Coronary artery (tissue), 2 donors: ENCODE data around the gene TNRC6B.
"Not testable (repeated sequence)": the region's sequence is repeated elsewhere in the genome, so short reads cannot be mapped to it uniquely, and the experiment has no call there.

ENCODE experiments used
- DNase-seq: peaks from one replicate; pipeline ENCODE4 v3.0.0-alpha.2; 2017; ENCODE audit warnings: low spot score
- H3K27ac ChIP-seq, 2 donors: fragments of 200-600 bp; sonication (generic); one replicate each; pipeline ENCODE4 v1.5.1; 2016 to 2019
- H3K4me3 ChIP-seq: fragments of 200-600 bp; sonication (generic); 2 replicates; pipeline ENCODE4 v1.5.1; 2016; ENCODE audit warnings: mild to moderate bottlenecking, moderate library complexity
- TF ChIP-seq, protein P1 (sequence below): fragments of 200-600 bp; sonication (generic); IDR thresholded peaks from one replicate; pipeline ENCODE4 v1.5.1; 2019; ENCODE audit warnings: antibody characterized with exemption

The TNRC6B gene

DNA sequence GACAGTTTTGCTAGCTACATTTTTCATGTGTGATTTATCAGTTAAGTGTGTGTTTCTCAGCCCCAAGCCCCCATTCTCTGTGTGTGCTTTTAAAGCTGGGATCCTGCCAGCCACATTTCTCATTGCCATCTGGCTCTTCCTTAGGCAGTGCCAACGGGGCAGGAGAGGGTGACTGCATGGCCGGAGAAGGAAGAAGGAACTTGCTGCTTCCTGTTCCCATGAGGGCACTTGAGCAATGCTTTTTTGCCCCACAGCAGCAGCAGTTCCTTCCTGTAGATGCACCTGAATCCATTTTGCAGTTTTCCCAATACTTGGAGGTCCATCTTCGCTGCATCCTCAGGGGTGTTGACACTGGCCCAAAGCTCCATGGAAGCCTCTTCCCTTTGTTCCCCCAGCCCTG is 37.5 kb downstream of the TNRC6B start:
- Histone ChIP-seq H3K27ac (no peak overlapping the region), H3K4me3 (no peak overlapping the region)
- peak; percentile 50 for DNase-seq
- TF ChIP-seq, protein P1, sequence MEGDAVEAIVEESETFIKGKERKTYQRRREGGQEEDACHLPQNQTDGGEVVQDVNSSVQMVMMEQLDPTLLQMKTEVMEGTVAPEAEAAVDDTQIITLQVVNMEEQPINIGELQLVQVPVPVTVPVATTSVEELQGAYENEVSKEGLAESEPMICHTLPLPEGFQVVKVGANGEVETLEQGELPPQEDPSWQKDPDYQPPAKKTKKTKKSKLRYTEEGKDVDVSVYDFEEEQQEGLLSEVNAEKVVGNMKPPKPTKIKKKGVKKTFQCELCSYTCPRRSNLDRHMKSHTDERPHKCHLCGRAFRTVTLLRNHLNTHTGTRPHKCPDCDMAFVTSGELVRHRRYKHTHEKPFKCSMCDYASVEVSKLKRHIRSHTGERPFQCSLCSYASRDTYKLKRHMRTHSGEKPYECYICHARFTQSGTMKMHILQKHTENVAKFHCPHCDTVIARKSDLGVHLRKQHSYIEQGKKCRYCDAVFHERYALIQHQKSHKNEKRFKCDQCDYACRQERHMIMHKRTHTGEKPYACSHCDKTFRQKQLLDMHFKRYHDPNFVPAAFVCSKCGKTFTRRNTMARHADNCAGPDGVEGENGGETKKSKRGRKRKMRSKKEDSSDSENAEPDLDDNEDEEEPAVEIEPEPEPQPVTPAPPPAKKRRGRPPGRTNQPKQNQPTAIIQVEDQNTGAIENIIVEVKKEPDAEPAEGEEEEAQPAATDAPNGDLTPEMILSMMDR, result no peak

DNA sequence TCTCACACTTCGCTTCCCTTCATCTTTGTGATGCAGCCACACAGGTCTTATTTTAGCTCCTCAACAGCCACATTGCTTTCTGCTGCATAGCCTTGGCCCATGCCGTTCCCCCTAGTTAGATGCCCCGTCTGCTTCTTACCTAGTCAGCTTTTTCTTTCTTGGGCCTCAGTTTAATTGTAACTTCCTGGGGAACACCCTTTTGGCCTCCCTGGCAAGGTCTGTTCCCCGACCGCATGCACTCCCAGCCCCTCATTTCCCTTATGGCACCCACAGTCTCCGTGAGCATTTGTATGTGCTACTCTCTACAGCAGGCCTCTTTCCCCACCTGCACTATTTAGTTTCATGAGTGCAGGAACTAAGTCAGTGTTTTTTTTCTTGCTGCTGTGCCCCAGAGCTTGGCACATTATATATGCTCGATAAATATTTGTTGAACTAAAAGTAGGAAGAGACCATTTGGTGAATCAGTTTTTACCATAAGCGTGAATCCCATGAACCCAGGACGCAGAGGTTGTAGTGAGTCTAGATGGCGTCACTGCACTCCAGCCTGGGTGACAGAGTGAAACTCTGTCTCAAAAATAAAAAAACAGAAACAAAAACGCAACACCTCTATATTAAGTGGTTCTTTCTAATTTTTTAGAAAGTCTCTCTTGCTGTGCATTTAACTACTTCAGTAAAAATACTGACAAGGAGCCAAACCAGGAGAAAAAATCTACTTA is 38.5 kb downstream of the TNRC6B start:
- DNase-seq, result peak; percentile 45
- TF ChIP-seq, protein P1, result no peak
- Histone ChIP-seq H3K4me3 (no peak overlapping the region), H3K27ac (no peak overlapping the region)

DNA sequence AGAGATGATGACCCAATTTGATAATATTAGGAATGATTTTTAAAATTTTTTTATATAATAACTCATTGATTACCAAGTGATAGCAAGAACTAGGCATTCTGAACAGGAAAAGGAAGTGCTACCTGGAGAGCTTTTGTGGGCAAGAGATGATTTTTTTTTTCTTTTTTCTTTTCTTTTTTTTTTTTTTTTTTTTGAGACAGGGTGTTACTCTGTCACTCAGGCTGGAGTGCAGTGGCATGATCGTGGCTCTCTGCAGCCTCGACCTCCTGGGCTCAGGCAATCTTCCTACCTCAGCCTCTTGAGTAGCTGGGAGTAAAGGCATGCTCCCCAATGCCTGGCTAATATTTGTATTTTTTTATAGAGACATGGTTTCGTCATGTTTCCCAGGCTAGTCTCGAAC is 40.4 kb downstream of the TNRC6B start:
- TF ChIP-seq, protein P1, result no peak
- H3K4me3 ChIP-seq, result no peak overlapping the region
- H3K27ac ChIP-seq, result no peak overlapping the region
- DNase-seq, result peak; percentile 36

DNA sequence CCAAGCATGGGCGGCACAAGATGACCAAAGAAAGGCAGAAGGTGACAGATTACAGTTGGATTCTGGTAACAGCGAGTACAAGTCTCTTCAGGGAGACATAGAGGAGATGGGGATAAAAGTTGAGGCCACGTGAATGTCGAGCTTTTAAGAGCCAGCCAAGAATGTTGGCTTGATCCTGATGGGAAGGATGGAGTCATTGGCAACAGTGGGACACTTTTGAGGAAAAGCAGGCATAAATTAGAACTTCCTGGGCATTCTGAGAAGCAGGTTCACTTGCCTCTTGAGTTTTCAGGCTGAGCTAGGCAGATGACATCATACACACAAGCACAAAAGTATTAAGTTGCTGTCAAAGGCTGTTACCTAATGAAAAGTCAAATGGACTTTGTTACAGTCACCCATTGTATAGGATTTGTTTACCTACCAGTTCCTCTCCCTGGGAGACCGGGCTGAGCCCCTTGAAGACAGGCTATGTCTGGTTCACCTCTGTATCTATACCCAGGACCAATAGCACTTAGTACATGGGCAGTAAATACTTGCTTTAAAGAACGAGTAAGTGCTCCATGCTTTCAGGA is 41.1 kb downstream of the TNRC6B start:
- TF ChIP-seq, protein P1, result no peak
- Histone ChIP-seq H3K4me3 (no peak overlapping the region), H3K27ac (peak overlapping the region in 1 of 2 donors; percentile 18)
- DNase-seq, result peak; percentile 60

DNA sequence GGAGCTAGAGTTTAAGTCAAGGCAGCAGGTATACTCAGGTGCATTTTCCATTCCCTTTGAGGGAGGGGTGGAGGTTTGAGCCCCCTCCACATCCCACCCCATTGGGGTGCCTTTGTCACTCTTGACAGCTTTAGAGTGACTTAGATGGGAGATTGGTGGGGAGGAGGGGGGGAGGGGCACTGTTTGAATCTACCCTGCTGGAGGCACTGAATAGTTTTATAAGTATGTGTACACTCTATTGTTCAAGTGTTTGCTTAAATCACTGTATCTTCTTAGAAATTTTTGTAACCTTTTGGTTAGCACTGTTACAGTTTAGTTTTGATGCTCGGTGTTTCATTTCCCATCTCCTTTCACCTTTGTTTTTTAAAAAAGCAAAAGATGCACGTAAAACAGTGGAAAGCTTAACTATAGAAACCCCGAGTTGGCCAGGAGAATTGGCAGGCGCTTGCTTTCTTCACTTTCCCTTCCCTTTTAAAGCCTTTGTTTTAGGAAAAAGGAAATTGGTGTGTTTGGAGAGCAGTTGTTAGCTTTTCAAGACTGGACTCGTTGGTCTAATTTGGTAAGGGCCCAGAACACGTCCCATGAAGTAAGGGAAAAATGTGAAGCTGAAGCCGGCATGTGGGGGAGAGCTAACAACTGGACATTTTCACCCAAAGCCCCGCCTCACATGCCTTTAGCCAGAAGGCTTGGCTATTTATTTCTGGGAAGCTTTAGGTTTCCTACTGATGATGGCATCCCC is 42.8 kb downstream of the TNRC6B start:
- TF ChIP-seq, protein P1, result no peak
- Histone ChIP-seq H3K4me3 (peak overlapping the region; percentile 0), H3K27ac (peak overlapping the region; percentile 27 to 36)
- no peak for DNase-seq

DNA sequence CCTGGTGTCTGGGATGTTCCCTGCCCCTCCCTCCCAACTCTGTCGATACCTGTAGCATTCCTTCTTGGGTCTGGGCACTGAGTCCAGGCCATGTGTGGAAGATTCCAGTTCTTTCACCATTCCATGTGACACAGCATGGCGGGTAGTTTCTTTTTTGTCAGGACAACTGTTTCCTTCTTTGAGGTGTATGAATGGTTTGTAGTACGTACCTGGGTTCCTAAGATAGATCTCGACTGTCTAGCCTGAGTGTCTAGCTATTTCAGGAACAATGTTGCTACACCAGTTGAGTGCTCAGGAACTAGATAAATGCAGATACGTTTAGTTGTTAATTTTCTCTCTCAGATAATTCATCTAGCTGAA is 43.3 kb downstream of the TNRC6B start:
- TF ChIP-seq, protein P1, result no peak
- DNase-seq, result no peak
- Histone ChIP-seq H3K27ac (peak overlapping the region; percentile 27 to 36), H3K4me3 (no peak overlapping the region)

DNA sequence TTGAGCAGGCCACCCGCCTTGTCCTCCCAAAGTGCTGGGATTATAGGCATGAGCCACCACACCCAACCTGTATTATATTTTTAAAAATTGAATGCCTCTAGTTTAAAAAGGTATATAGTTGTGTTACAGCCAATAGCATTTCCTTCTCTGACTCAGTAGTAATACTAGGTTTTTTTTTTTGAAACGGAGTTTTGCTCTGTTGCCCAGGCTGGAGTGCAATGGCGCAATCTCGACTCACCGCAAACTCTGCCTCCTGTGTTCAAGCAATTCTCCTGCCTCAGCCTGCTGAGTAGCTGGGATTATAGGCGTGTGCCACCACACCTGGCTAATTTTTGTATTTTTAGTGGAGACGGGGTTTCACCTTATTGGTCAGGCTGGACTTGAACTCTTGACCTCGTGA is 45.3 kb downstream of the TNRC6B start:
- H3K4me3 ChIP-seq, H3K27ac ChIP-seq, DNase-seq: not testable (repeated sequence)
